ENCODE measurements around the gene TRAPPC2L.
"Not testable (repeated sequence)": the region's sequence is repeated elsewhere in the genome, so short reads cannot be mapped to it uniquely, and the experiment has no call there.

Gene TRAPPC2L

GRCh38 chr16:88891083-88891482 is 34.2 kb downstream of the TRAPPC2L start:
- DNase-seq (ENCODE audit: low read depth, low spot score) = no peak

GRCh38 chr16:88892065-88892464 is 35.1 kb downstream of the TRAPPC2L start:
- DNase-seq (ENCODE audit: low read depth, low spot score) = no peak

DNA sequence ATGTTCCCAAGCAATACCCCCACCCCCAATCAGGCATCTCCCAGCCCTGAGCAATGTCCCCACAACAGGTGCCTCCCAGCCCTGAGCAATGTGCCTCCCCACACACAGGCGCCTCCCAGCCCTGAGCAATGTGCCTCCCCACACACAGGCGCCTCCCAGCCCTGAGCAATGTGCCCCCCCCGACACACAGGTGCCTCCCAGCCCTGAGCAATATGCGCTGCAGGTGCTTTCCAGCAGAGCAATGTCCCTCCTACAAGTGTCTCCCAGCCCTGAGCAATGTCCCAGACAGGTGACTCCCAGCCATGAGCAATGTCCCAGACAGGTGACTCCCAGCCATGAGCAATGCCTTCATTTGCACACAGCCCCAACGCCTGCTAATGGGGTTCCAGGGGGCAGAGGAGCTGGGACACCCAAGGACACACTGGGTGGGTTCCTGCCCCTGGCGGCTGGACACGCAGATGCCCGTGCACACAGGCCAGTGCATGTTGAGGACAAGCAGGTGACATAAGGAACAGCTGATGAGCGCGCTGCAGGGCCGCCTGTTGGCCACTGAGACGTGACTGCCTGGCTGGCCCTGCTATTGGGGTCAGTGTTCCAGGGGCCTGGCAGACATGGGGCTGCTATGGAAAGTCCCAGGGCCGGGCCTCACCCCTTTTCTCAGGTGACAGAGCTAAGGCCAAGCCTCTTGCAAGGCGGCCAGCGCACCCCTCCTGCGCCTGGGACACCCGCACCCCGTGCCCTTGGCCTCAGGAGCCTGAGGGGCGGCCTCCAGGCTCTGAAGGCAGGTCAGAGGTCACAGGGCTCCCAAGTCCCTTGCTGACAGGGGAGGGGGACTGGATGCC is 36.4 kb downstream of the TRAPPC2L start:
- no peak for DNase-seq (ENCODE audit: low read depth, low spot score)

DNA sequence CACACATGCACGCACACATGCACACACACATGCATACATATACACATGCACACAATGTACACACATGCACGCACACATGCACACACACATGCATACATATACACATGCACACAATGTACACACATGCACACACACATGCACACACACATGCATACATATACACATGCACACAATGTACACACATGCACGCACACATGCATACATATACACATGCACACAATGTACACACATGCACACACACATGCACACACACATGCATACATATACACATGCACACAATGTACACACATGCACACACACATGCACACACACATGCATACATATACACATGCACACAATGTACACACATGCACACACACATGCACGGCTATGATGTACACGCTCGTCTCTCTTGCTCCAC is 37.3 kb downstream of the TRAPPC2L start:
- DNase-seq (ENCODE audit: low read depth, low spot score) = not testable (repeated sequence)

DNA sequence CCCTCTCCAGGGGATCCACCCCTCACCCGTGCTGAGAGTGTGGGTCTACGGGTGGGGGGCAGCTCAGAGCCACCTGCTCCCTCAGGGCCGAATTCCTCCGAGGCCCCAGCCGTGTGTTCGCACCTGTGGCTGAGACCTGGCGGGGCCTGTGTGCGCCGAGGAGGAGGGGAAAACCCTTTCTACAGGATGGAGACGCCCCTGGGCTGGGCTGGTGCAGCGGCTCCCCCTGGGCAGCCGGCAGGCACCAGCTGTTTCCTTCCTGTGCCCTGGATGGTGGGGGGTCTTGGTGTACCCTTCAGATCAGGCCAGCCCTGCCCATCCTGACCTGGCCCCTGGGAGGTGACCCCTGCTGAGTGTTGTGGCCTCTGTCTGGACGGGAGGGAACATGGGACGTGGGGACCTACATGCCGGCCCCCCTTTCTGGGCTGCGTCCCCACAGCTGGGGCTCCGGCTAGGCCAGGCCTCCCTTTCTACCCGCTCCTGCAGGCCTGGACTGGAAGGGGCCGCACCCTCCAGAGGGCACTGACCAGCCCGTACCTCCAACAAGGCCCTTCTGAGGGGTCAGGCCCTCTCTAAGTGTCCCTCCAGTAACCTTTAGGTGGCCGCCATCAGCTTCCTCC is 37.9 kb downstream of the TRAPPC2L start:
- DNase-seq (ENCODE audit: low read depth, low spot score) = no peak

DNA sequence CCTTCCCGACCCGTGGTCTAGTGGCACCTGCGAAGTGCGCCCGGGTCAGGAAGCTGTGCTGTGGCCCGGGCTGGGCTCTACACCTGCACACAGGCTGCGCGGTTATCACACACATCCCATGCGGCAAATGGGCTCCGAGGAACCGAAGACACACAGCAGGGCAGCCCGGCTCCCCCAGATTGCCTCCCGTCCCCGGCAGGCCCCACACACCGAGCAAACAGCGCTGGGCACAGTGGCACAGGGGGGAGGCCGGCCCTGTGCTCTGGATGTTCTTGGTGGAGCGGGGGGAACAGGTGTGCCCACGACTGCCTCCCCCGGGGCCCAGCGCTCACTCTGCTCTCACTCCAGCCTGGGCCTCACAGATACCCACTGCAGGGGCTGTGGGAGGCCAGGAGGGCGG is 38.4 kb downstream of the TRAPPC2L start:
- no peak for DNase-seq (ENCODE audit: low read depth, low spot score)

- no peak for DNase-seq (ENCODE audit: low read depth, low spot score)
Measured at GRCh38 chr16:88896238-88897070, 39.5 kb downstream of the TRAPPC2L start.

DNA sequence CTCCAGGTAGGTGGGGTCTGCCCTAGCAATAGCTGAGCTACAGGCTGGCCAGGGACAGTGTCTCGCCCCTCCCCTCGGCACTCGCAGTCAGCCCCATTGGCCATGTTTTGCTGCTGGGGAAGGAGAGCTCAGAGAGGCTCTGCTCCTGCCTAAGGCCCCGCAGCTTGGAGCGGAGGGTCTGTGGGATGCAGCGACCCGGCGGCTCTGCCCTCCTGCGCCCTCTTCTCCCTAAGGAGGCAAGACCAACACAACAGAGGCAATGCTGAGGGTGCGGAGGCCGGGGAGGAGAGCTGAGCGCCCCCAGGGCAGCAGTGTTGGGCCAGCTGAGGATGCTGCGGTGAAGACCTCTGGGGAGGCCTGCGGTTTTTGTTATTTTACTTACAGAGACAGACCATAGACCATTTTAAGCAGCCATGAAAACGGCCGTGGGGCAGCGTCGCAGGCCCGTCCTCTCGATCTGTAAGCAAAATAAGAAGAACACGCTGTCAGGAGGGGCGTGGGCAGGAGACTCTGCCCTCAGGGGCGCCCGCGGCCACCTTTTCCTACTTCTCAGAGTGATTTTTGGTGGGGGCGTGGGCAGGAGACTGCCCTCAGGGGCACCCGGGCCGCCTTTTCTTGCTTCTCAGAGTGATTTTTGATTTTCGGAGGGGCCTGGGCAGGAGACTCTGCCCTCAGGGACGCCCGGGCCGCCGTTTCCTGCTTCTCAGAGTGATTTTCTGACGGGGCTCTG is 40.9 kb downstream of the TRAPPC2L start:
- DNase-seq (ENCODE audit: low read depth, low spot score) = no peak

GRCh38 chr16:88899901-88900661 is 43.2 kb downstream of the TRAPPC2L start:
- no peak for DNase-seq (ENCODE audit: low read depth, low spot score)

DNA sequence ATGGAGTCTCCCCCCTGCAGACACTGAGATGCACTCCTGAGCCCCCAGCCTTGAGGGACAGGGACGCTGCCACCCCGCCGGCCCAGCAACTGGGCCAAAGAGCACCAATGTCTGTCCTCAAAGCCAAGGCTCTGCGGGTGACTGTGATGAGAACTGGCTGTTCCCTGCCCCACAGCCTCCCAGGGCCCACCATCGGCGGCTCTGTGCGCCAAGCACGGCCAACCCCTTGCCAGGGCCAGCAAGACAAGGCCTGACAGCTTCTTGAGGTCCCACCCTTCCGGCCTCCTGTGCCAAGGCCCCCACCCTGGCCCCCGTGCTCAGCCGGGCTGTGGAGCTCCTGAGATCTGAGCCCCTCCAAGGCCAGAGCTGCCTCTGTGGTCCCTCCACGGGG is 43.7 kb downstream of the TRAPPC2L start:
- DNase-seq (ENCODE audit: low read depth, low spot score) = no peak

- DNase-seq (ENCODE audit: low read depth, low spot score) = no peak
Measured at GRCh38 chr16:88901718-88902337, 44.9 kb downstream of the TRAPPC2L start.

DNA sequence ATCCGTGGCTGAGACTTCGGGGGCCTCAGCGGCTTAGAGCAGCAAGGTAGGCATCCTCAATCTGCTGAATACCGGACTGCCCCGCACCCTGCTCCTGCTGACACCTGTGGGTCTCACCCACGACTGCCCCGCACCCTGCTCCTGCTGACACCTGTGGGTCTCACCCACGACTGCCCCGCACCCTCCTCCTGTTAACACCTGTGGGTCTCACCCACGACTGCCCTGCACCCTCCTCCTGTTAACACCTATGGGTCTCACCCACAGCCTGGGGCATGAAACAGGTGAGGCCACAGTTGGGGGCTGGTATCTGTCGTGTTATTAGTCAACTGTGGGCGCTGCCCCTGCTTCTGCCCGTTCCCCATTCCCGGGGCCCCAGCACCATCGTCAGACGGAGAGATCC is 45.8 kb downstream of the TRAPPC2L start:
- DNase-seq (ENCODE audit: low read depth, low spot score) = no peak

- DNase-seq (ENCODE audit: low read depth, low spot score) = no peak
Measured at GRCh38 chr16:88903267-88903666, 46.3 kb downstream of the TRAPPC2L start.

- DNase-seq (ENCODE audit: low read depth, low spot score) = no peak
Measured at GRCh38 chr16:88904676-88905365, 47.9 kb downstream of the TRAPPC2L start.

- DNase-seq (ENCODE audit: low read depth, low spot score) = no peak
Measured at GRCh38 chr16:88905563-88905962, 48.6 kb downstream of the TRAPPC2L start.

GRCh38 chr16:88906020-88906419 is 49.1 kb downstream of the TRAPPC2L start:
- DNase-seq (ENCODE audit: low read depth, low spot score) = no peak

DNA sequence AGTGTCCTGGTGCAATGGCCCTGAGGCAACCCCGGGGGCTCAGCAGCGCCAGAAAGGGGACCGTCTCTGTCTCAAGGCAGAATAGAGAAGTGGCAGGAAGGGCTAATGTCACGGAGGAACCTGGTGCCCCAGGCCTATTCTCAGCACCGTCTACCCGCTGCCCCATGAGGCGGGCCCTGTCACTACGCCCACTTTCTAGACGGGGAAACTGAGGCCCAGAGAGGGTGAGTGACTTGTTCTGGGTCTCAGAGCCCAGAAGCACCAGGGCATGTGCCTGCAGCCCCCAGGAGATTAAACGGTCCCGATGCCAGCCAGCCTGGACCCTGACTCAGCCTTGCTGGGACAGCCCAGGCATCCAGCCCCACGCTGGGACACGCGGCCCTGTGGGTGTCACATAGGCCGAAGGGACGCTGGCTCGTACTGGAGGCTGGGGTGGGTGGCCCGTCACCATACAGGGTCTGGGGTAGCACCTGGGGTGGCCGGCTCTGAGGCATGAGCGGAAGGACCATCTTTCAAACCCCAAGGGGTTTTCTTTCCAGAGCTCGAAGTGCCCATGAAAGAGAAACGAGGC is 49.7 kb downstream of the TRAPPC2L start:
- DNase-seq (ENCODE audit: low read depth, low spot score) = no peak

GRCh38 chr16:88907768-88908167 is 50.8 kb downstream of the TRAPPC2L start:
- no peak for DNase-seq (ENCODE audit: low read depth, low spot score)

- no peak for DNase-seq (ENCODE audit: low read depth, low spot score)
Measured at GRCh38 chr16:88908307-88908706, 51.4 kb downstream of the TRAPPC2L start.

Measured in iPS DF 19.7 (cell line).